MM.1S (cell line): ENCODE data around the gene OR8G5.

Source experiments
- DNase-seq: peaks from one replicate; pipeline ENCODE4 v3.0.0-alpha.2; 2015
- H2AFZ ChIP-seq: fragments of 300-600 bp; sonication (generic); 2 replicates; pipeline ENCODE4 v1.6.0; 2016; ENCODE audit warnings: antibody characterized with exemption, low read length
- H3F3A ChIP-seq: fragments of 300-600 bp; sonication (generic); 2 replicates; pipeline ENCODE4 v1.6.1; 2016; ENCODE audit warnings: mild to moderate bottlenecking, antibody characterized with exemption, low read length, moderate library complexity, mixed read lengths; ENCODE audit not compliant: insufficient read depth
- H3K27ac ChIP-seq: fragments of 300-600 bp; sonication (generic); 2 replicates; pipeline ENCODE4 v1.5.1; 2016; ENCODE audit warnings: mild to moderate bottlenecking, low read length
- H3K27me3 ChIP-seq: fragments of 300-600 bp; sonication (generic); replicated peaks from 2 replicates; pipeline ENCODE4 v1.6.0; 2016; ENCODE audit warnings: low read length; ENCODE audit not compliant: insufficient read depth
- H3K36me3 ChIP-seq: fragments of 300-600 bp; sonication (generic); replicated peaks from 2 replicates; pipeline ENCODE4 v1.6.1; 2016; ENCODE audit warnings: mild to moderate bottlenecking, low read length, mixed read lengths; ENCODE audit not compliant: insufficient read depth
- H3K4me1 ChIP-seq: fragments of 300-600 bp; sonication (generic); 2 replicates; pipeline ENCODE4 v1.6.1; 2016; ENCODE audit warnings: low read length, mixed read lengths
- H3K4me2 ChIP-seq: fragments of 300-600 bp; sonication (generic); 2 replicates; pipeline ENCODE4 v1.6.0; 2016; ENCODE audit warnings: low read depth, low read length
- H3K4me3 ChIP-seq: fragments of 300-600 bp; sonication (generic); 2 replicates; pipeline ENCODE4 v1.5.1; 2016; ENCODE audit warnings: low read length, mixed read lengths
- H3K79me2 ChIP-seq: fragments of 300-600 bp; sonication (generic); 2 replicates; pipeline ENCODE4 v1.6.1; 2016; ENCODE audit warnings: mixed run types, low read length, mixed read lengths
- H3K9ac ChIP-seq: fragments of 300-600 bp; sonication (generic); 2 replicates; pipeline ENCODE4 v1.6.1; 2016; ENCODE audit warnings: low read length, mixed read lengths
- H3K9me2 ChIP-seq: fragments of 300-600 bp; sonication (generic); replicated peaks from 2 replicates; pipeline ENCODE4 v1.6.1; 2016; ENCODE audit warnings: mild to moderate bottlenecking, low read length, mixed read lengths; ENCODE audit not compliant: insufficient read depth
- H3K9me3 ChIP-seq: fragments of 300-600 bp; sonication (generic); replicated peaks from 2 replicates; pipeline ENCODE4 v1.6.1; 2016; ENCODE audit warnings: mild to moderate bottlenecking, low read length, mixed read lengths; ENCODE audit not compliant: insufficient read depth
- H4K20me1 ChIP-seq: fragments of 300-600 bp; sonication (generic); 2 replicates; pipeline ENCODE4 v1.6.1; 2016; ENCODE audit warnings: mild to moderate bottlenecking, low read length, moderate library complexity, mixed read lengths; ENCODE audit not compliant: insufficient read depth
- EZH2 ChIP-seq: fragments of 300-600 bp; sonication (generic); optimal IDR thresholded peaks from 2 replicates; pipeline ENCODE3; 2017; ENCODE audit warnings: low read depth, mild to moderate bottlenecking, antibody characterized with exemption, low read length, mixed read lengths
- EZH2phosphoT487 ChIP-seq: fragments of 300-600 bp; sonication (generic); IDR thresholded peaks from 2 replicates; pipeline ENCODE4 v1.6.1; 2018; ENCODE audit warnings: antibody characterized with exemption, low read length
- TF ChIP-seq, protein P1 (sequence below): fragments of 300-600 bp; sonication (generic); IDR thresholded peaks from 2 replicates; pipeline ENCODE4 v1.5.1; 2016; ENCODE audit warnings: antibody characterized with exemption, low read length, mixed read lengths

The OR8G5 gene

DNA sequence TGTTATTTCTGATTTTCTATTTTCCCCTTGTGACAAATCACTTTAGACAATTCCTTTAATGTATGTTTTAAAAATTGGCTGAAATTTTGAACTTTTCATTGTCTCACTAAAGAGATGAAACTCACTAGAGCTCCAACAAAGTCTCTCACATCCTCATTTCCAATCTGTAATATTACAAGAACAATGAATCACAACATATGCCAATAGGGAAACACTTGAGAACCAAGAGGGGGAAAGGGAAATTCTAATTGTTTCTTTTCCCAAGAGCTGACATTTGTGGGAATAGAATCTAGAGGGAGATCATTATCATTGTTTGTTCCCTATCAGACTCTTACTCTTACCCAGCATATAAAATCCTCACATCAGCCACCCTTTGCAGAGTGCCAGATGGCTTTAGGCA lies 44.9 kb upstream of the OR8G5 start:
- Histone ChIP-seq H3K36me3 (no peaks in the 10 kb centered on the region), H3K9me3 (no peaks in the 10 kb centered on the region), H3F3A (no peaks in the 10 kb centered on the region), H3K27me3 (no peaks in the 10 kb centered on the region), H3K27ac (no peak overlapping the region), H3K4me1 (no peaks in the 10 kb centered on the region), H3K9me2 (no peaks in the 10 kb centered on the region), H3K79me2 (no peaks in the 10 kb centered on the region), H3K4me2 (no peak overlapping the region), H4K20me1 (no peaks in the 10 kb centered on the region), H2AFZ (no peak overlapping the region), H3K9ac (no peak overlapping the region), H3K4me3 (no peak overlapping the region)
- DNase-seq = no peak
- TF ChIP-seq, protein P1, sequence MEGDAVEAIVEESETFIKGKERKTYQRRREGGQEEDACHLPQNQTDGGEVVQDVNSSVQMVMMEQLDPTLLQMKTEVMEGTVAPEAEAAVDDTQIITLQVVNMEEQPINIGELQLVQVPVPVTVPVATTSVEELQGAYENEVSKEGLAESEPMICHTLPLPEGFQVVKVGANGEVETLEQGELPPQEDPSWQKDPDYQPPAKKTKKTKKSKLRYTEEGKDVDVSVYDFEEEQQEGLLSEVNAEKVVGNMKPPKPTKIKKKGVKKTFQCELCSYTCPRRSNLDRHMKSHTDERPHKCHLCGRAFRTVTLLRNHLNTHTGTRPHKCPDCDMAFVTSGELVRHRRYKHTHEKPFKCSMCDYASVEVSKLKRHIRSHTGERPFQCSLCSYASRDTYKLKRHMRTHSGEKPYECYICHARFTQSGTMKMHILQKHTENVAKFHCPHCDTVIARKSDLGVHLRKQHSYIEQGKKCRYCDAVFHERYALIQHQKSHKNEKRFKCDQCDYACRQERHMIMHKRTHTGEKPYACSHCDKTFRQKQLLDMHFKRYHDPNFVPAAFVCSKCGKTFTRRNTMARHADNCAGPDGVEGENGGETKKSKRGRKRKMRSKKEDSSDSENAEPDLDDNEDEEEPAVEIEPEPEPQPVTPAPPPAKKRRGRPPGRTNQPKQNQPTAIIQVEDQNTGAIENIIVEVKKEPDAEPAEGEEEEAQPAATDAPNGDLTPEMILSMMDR = no peak
- no peak for TF ChIP-seq EZH2phosphoT487
- TF ChIP-seq EZH2 = no peak

DNA sequence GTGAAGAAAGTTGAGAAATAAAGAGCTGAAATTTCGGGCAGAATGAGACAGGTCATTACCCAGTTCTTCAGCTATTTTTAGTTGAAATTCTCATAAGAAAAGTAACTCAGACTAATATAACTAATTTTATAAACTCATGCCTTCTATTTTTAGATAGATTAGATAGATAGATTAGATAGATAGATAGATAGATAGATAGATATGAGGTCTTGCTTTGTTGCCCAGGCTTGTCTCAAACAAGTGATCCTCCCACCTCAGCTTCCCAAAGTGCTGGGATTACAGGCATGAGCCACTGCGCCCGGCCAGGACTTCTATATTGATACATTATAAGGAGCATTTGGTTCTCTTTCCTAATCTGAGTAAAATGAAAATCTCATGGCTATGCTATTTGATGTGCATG lies 42.1 kb upstream of the OR8G5 start:
- no peaks in the 10 kb centered on the region for H3K27me3 ChIP-seq
- no peaks in the 10 kb centered on the region for H4K20me1 ChIP-seq
- H3K9me2 ChIP-seq = no peaks in the 10 kb centered on the region
- H3K79me2 ChIP-seq = no peaks in the 10 kb centered on the region
- no peak overlapping the region for H3K4me3 ChIP-seq
- H3K27ac ChIP-seq = no peak overlapping the region
- DNase-seq = no peak
- no peaks in the 10 kb centered on the region for H3K4me1 ChIP-seq
- H3K9ac ChIP-seq = no peak overlapping the region
- TF ChIP-seq EZH2phosphoT487 = no peak
- TF ChIP-seq EZH2 = no peak
- TF ChIP-seq, protein P1 = no peak
- no peaks in the 10 kb centered on the region for H3F3A ChIP-seq
- no peaks in the 10 kb centered on the region for H3K9me3 ChIP-seq
- no peak overlapping the region for H2AFZ ChIP-seq
- H3K36me3 ChIP-seq = no peaks in the 10 kb centered on the region
- no peak overlapping the region for H3K4me2 ChIP-seq

DNA sequence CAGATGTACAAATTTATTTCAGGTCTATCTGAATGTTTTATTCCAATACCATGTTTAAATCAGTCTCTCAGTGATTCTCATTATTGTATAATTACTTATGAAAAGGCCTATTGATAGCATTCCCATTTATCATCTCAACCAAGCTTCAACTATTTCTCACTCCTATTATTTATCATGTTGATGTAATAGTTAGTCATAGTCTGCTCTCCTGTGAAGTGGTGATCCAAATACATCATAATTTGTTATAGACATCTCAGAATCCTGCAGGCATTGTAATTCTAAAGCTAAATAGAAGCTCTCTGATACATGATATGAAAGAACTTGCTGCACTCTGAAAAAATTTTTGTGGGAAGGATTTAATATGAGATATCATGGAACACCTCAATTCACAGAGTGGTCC lies 37.0 kb upstream of the OR8G5 start:
- Histone ChIP-seq H3K9me2 (no peaks in the 10 kb centered on the region), H3K4me1 (no peaks in the 10 kb centered on the region), H3K36me3 (no peaks in the 10 kb centered on the region), H3K79me2 (no peaks in the 10 kb centered on the region), H3K9ac (no peak overlapping the region), H3F3A (no peaks in the 10 kb centered on the region), H3K27ac (no peak overlapping the region), H2AFZ (no peak overlapping the region), H3K27me3 (no peaks in the 10 kb centered on the region), H3K4me3 (no peak overlapping the region), H4K20me1 (no peaks in the 10 kb centered on the region), H3K4me2 (no peak overlapping the region), H3K9me3 (no peaks in the 10 kb centered on the region)
- no peak for DNase-seq
- TF ChIP-seq EZH2 = no peak
- TF ChIP-seq, protein P1 = no peak
- no peak for TF ChIP-seq EZH2phosphoT487
